ENCODE measurements around the gene MTUS2.

The MTUS2 gene

GRCh38 chr13:29160862-29161261 is 340.7 kb downstream of the MTUS2 start:
- H3K4me3 ChIP-seq (ENCODE audit: low read length in 2 of 2): no peak overlapping the region

GRCh38 chr13:29161676-29162075 is 341.5 kb downstream of the MTUS2 start:
- Histone ChIP-seq H3K4me1 (ENCODE audit: control insufficient read depth, insufficient read depth, low read length) (no peaks in the 10 kb centered on the region), H3K27me3 (ENCODE audit: control insufficient read depth in 1 of 2, insufficient read depth in 2 of 2, low read length in 2 of 2) (no peaks in the 10 kb centered on the region), H3K4me3 (ENCODE audit: low read length in 2 of 2) (no peak overlapping the region), H3K9me3 (ENCODE audit: control insufficient read depth in 2 of 2, low read length in 2 of 2) (no peaks in the 10 kb centered on the region), H3K36me3 (ENCODE audit: control insufficient read depth in 2 of 2, insufficient read depth in 2 of 2, low read length in 2 of 2) (no peaks in the 10 kb centered on the region), H3K9ac (ENCODE audit: low read length in 2 of 2) (no peak overlapping the region), H3K27ac (ENCODE audit: low read length) (no peak overlapping the region)

More at GRCh38 chr13:29160862-29161261, 340.7 kb downstream of the MTUS2 start:
- H3K9ac ChIP-seq (ENCODE audit: low read length in 2 of 2): no peak overlapping the region
- no peaks in the 10 kb centered on the region for H3K27me3 ChIP-seq (ENCODE audit: control insufficient read depth in 1 of 2, insufficient read depth in 2 of 2, low read length in 2 of 2)
- no peaks in the 10 kb centered on the region for H3K36me3 ChIP-seq (ENCODE audit: control insufficient read depth in 2 of 2, insufficient read depth in 2 of 2, low read length in 2 of 2)
- H3K9me3 ChIP-seq (ENCODE audit: control insufficient read depth in 2 of 2, low read length in 2 of 2): no peaks in the 10 kb centered on the region
- no peak overlapping the region for H3K27ac ChIP-seq (ENCODE audit: low read length)
- H3K4me1 ChIP-seq (ENCODE audit: control insufficient read depth, insufficient read depth, low read length): no peaks in the 10 kb centered on the region

DNA sequence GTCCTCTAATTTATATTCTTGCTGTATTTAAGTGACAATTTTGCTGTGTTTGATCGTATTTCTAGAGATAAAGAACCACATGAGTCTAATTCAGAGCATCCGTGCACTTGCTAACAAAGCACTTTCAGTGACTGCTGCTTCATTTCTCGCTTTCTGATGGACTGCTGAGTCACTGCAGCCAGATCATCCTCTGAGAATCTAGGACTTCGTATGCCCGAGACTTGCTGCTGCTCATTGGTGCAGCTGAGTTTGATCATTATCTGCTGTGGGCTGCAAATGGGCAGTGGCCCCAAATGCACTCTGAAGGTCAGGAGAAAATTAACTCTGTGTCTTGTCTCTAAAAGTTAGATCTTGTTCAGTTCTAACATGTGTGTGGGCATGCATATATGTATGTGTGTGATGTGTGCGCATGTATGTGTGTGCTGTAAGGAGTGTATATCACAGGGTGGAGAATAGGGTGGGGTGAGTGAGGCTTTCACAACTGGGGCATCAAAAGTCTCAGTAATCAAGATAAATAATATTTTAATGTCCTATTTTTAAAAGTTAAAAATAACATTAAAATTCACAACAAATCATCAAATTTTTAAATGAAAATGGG is 342.6 kb downstream of the MTUS2 start:
- Histone ChIP-seq H3K9ac (ENCODE audit: low read length in 2 of 2) (no peak overlapping the region), H3K9me3 (ENCODE audit: control insufficient read depth in 2 of 2, low read length in 2 of 2) (no peaks in the 10 kb centered on the region), H3K4me1 (ENCODE audit: control insufficient read depth, insufficient read depth, low read length) (no peaks in the 10 kb centered on the region), H3K27me3 (ENCODE audit: control insufficient read depth in 1 of 2, insufficient read depth in 2 of 2, low read length in 2 of 2) (no peaks in the 10 kb centered on the region), H3K27ac (ENCODE audit: low read length) (no peak overlapping the region), H3K4me3 (ENCODE audit: low read length in 2 of 2) (no peak overlapping the region), H3K36me3 (ENCODE audit: control insufficient read depth in 2 of 2, insufficient read depth in 2 of 2, low read length in 2 of 2) (no peaks in the 10 kb centered on the region)

DNA sequence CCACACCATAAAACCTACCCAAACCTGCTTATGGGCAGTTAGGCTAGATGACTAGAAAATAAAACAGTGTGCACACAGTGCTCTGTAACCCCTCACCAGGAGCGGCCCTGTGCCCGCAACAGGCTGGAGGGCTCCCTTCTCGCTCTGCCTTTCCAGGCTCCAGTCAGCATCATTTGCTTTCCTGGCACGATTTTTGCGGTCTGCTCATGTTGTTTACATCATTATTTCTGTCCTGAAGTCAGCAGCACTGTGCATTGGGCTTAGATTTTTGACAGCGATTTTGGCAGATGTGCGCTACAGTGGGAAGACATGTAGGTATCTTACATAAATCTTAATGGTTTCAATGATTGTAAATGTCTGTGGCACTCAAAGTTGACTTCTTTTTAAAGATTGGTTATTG is 344.0 kb downstream of the MTUS2 start:
- Histone ChIP-seq H3K27ac (ENCODE audit: low read length) (no peak overlapping the region), H3K4me1 (ENCODE audit: control insufficient read depth, insufficient read depth, low read length) (no peaks in the 10 kb centered on the region), H3K36me3 (ENCODE audit: control insufficient read depth in 2 of 2, insufficient read depth in 2 of 2, low read length in 2 of 2) (no peaks in the 10 kb centered on the region), H3K9ac (ENCODE audit: low read length in 2 of 2) (no peak overlapping the region), H3K4me3 (ENCODE audit: low read length in 2 of 2) (no peak overlapping the region), H3K9me3 (ENCODE audit: control insufficient read depth in 2 of 2, low read length in 2 of 2) (no peaks in the 10 kb centered on the region), H3K27me3 (ENCODE audit: control insufficient read depth in 1 of 2, insufficient read depth in 2 of 2, low read length in 2 of 2) (no peaks in the 10 kb centered on the region)

DNA sequence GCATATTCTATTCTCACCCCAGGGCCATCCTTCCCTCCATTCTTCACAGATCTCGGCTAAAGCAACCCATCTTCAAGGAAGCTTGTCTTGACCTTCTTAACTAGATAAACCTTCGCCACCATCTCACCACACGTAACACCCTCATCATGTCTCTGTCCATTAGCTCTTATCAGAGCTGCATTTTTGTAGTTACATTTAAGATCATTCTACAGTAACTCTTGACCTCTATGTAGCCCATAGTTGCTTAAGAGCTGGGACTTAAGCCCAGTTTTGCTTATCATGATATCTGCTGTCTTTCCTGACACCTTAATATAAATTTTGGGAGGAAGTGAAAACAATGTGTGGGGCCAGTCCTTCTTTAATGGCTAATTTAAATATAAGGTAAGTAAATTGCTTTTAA is 345.1 kb downstream of the MTUS2 start:
- no peaks in the 10 kb centered on the region for H3K27me3 ChIP-seq (ENCODE audit: control insufficient read depth in 1 of 2, insufficient read depth in 2 of 2, low read length in 2 of 2)
- H3K9ac ChIP-seq (ENCODE audit: low read length in 2 of 2): no peak overlapping the region
- H3K9me3 ChIP-seq (ENCODE audit: control insufficient read depth in 2 of 2, low read length in 2 of 2): no peaks in the 10 kb centered on the region
- H3K27ac ChIP-seq (ENCODE audit: low read length): no peak overlapping the region
- no peaks in the 10 kb centered on the region for H3K36me3 ChIP-seq (ENCODE audit: control insufficient read depth in 2 of 2, insufficient read depth in 2 of 2, low read length in 2 of 2)
- H3K4me3 ChIP-seq (ENCODE audit: low read length in 2 of 2): no peak overlapping the region
- H3K4me1 ChIP-seq (ENCODE audit: control insufficient read depth, insufficient read depth, low read length): no peaks in the 10 kb centered on the region

- no peaks in the 10 kb centered on the region for H3K4me1 ChIP-seq (ENCODE audit: control insufficient read depth, insufficient read depth, low read length)
- H3K4me3 ChIP-seq (ENCODE audit: low read length in 2 of 2): no peak overlapping the region
- H3K9me3 ChIP-seq (ENCODE audit: control insufficient read depth in 2 of 2, low read length in 2 of 2): no peaks in the 10 kb centered on the region
- H3K9ac ChIP-seq (ENCODE audit: low read length in 2 of 2): no peak overlapping the region
- no peaks in the 10 kb centered on the region for H3K36me3 ChIP-seq (ENCODE audit: control insufficient read depth in 2 of 2, insufficient read depth in 2 of 2, low read length in 2 of 2)
- H3K27me3 ChIP-seq (ENCODE audit: control insufficient read depth in 1 of 2, insufficient read depth in 2 of 2, low read length in 2 of 2): no peaks in the 10 kb centered on the region
- H3K27ac ChIP-seq (ENCODE audit: low read length): no peak overlapping the region
Measured at GRCh38 chr13:29165840-29166239, 345.7 kb downstream of the MTUS2 start.

DNA sequence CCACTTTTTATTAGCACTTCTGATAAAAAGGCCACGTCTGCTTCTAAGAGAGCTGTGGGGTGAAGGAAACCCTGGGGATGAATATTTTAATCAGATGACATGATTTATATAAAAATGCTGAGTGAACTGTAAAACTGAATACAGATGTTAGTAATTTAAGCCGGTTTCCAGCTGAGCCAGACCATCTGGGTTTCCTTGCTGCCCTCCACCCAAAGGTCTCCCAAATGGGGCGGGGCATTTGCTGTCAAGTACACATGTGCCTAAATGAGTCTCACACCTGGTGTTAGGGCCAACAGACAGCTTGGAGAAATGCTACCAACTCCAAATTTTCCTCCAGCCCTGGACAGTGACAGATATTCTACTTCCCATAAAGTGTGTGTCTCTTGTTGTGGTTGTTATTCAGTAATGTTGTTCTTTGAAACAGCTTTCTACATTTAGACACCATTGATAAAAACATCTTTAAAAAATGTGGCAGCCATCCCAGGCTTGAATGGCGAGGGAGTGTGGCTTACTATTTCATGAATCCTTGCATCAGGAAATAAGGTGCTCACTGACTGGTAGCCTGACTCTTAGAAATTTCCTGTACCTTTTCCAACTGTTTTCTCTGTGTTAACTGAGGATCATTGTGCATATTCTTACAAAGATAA is 350.4 kb downstream of the MTUS2 start:
- no peaks in the 10 kb centered on the region for H3K4me1 ChIP-seq (ENCODE audit: control insufficient read depth, insufficient read depth, low read length)
- H3K9me3 ChIP-seq (ENCODE audit: control insufficient read depth in 2 of 2, low read length in 2 of 2): peaks cover 0 to 5% of the 10 kb centered on the region in 2 donors
- no peak overlapping the region for H3K9ac ChIP-seq (ENCODE audit: low read length in 2 of 2)
- no peak overlapping the region for H3K27ac ChIP-seq (ENCODE audit: low read length)
- H3K27me3 ChIP-seq (ENCODE audit: control insufficient read depth in 1 of 2, insufficient read depth in 2 of 2, low read length in 2 of 2): no peaks in the 10 kb centered on the region
- no peaks in the 10 kb centered on the region for H3K36me3 ChIP-seq (ENCODE audit: control insufficient read depth in 2 of 2, insufficient read depth in 2 of 2, low read length in 2 of 2)
- no peak overlapping the region for H3K4me3 ChIP-seq (ENCODE audit: low read length in 2 of 2)

DNA sequence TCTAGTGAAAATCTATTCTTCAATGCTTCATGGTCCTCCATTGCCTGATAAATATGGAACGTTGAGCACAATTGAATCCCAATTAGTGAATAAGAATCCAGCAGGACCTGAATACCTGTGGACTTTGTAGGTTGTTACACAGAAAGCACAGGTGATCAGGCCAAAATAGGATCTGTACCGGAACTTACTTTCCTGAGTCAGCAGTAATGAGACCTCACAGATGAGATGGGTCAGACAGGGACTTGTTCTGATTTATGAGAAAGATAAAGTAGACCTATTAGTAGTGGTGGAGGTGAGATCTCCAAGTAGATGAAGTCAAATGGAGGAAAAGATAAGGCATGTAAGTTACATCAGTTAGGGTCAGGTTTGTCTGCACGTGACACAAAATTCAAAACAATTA is 351.1 kb downstream of the MTUS2 start:
- Histone ChIP-seq H3K27ac (ENCODE audit: low read length) (no peak overlapping the region), H3K4me3 (ENCODE audit: low read length in 2 of 2) (no peak overlapping the region), H3K36me3 (ENCODE audit: control insufficient read depth in 2 of 2, insufficient read depth in 2 of 2, low read length in 2 of 2) (no peaks in the 10 kb centered on the region), H3K9me3 (ENCODE audit: control insufficient read depth in 2 of 2, low read length in 2 of 2) (peaks cover 0 to 5% of the 10 kb centered on the region in 2 donors), H3K4me1 (ENCODE audit: control insufficient read depth, insufficient read depth, low read length) (no peaks in the 10 kb centered on the region), H3K9ac (ENCODE audit: low read length in 2 of 2) (no peak overlapping the region), H3K27me3 (ENCODE audit: control insufficient read depth in 1 of 2, insufficient read depth in 2 of 2, low read length in 2 of 2) (no peaks in the 10 kb centered on the region)

DNA sequence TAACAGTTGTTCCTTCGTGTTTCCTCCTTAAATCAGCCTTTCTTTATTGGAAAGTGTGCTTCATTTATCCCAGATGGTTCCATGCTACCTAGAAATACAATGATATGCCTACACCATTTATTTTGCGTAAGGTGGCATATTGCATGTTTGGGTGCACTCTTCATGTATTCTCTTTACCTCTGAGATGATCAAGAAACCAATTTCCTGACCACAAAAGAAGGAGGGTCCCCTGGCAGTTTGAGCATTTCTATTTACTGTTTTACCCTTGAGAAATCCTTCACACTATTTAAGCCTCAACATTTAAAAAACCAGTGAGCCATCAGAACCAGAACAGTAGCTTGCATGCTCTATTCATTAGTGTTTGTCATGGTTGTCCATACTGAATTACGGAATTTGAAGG is 354.0 kb downstream of the MTUS2 start:
- Histone ChIP-seq H3K27me3 (ENCODE audit: control insufficient read depth in 1 of 2, insufficient read depth in 2 of 2, low read length in 2 of 2) (no peaks in the 10 kb centered on the region), H3K27ac (ENCODE audit: low read length) (no peak overlapping the region), H3K36me3 (ENCODE audit: control insufficient read depth in 2 of 2, insufficient read depth in 2 of 2, low read length in 2 of 2) (no peaks in the 10 kb centered on the region), H3K9me3 (ENCODE audit: control insufficient read depth in 2 of 2, low read length in 2 of 2) (peaks cover 0 to 5% of the 10 kb centered on the region in 2 donors), H3K4me1 (ENCODE audit: control insufficient read depth, insufficient read depth, low read length) (no peaks in the 10 kb centered on the region), H3K9ac (ENCODE audit: low read length in 2 of 2) (no peak overlapping the region), H3K4me3 (ENCODE audit: low read length in 2 of 2) (no peak overlapping the region)

- Histone ChIP-seq H3K4me3 (ENCODE audit: low read length in 2 of 2) (no peak overlapping the region), H3K9me3 (ENCODE audit: control insufficient read depth in 2 of 2, low read length in 2 of 2) (peaks cover 0 to 5% of the 10 kb centered on the region in 2 donors), H3K27me3 (ENCODE audit: control insufficient read depth in 1 of 2, insufficient read depth in 2 of 2, low read length in 2 of 2) (no peaks in the 10 kb centered on the region), H3K27ac (ENCODE audit: low read length) (no peak overlapping the region), H3K36me3 (ENCODE audit: control insufficient read depth in 2 of 2, insufficient read depth in 2 of 2, low read length in 2 of 2) (no peaks in the 10 kb centered on the region), H3K4me1 (ENCODE audit: control insufficient read depth, insufficient read depth, low read length) (no peaks in the 10 kb centered on the region), H3K9ac (ENCODE audit: low read length in 2 of 2) (no peak overlapping the region)
Measured at GRCh38 chr13:29175250-29175873, 355.2 kb downstream of the MTUS2 start.

GRCh38 chr13:29180055-29180454 is 359.9 kb downstream of the MTUS2 start:
- Histone ChIP-seq H3K9me3 (ENCODE audit: control insufficient read depth in 2 of 2, low read length in 2 of 2) (peaks cover under 1 to 3% of the 10 kb centered on the region in 2 donors), H3K36me3 (ENCODE audit: control insufficient read depth in 2 of 2, insufficient read depth in 2 of 2, low read length in 2 of 2) (no peaks in the 10 kb centered on the region), H3K4me3 (ENCODE audit: low read length in 2 of 2) (no peak overlapping the region), H3K9ac (ENCODE audit: low read length in 2 of 2) (no peak overlapping the region), H3K4me1 (ENCODE audit: control insufficient read depth, insufficient read depth, low read length) (no peaks in the 10 kb centered on the region), H3K27ac (ENCODE audit: low read length) (no peak overlapping the region), H3K27me3 (ENCODE audit: control insufficient read depth in 1 of 2, insufficient read depth in 2 of 2, low read length in 2 of 2) (no peaks in the 10 kb centered on the region)

Measured in stomach smooth muscle (tissue), 2 donors.